ENCODE data around the gene PCAT7.
"Not testable (repeated sequence)": the region's sequence is repeated elsewhere in the genome, so short reads cannot be mapped to it uniquely, and the experiment has no call there.

The PCAT7 gene

DNA sequence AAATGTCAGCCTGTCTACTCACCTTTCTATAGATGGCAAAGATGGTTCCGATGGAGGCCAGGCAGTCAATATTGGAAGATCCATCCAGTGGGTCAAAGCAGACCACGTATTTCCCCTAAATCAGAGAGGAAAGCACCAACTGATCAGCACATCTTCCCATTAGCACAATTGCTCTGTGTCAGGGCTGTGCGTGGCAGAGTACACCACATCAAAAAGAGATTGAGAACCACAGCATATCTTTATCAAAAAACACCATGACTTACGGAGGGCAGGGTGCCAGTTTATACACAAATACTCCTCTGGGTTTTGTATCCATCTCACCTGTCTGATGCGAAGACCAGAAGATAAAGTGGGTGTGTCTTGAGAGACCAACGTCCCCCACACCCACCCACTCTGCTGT lies 29.7 kb downstream of the PCAT7 start:
- Histone ChIP-seq H2AFZ (ENCODE audit: low read depth) (no peak overlapping the region), H3K36me3 (ENCODE audit: insufficient read depth) (no peaks in the 10 kb centered on the region), H3K79me2 (ENCODE audit: insufficient read depth, low read depth) (no peaks in the 10 kb centered on the region), H3K4me2 (no peak overlapping the region), H3K4me1 (ENCODE audit: low read depth, poor library complexity, severe bottlenecking) (peaks cover 15% of the 10 kb centered on the region), H3K9ac (no peak overlapping the region), H3K27me3 (ENCODE audit: insufficient read depth, low read depth) (no peaks in the 10 kb centered on the region), H3K27ac (no peak overlapping the region), H3K4me3 (IDR thresholded peaks at IDR 0.05; ENCODE audit: insufficient read depth, low read depth, low read length) (no peak overlapping the region), H4K20me1 (ENCODE audit: insufficient read depth) (no peaks in the 10 kb centered on the region)
- TF ChIP-seq, protein P1, sequence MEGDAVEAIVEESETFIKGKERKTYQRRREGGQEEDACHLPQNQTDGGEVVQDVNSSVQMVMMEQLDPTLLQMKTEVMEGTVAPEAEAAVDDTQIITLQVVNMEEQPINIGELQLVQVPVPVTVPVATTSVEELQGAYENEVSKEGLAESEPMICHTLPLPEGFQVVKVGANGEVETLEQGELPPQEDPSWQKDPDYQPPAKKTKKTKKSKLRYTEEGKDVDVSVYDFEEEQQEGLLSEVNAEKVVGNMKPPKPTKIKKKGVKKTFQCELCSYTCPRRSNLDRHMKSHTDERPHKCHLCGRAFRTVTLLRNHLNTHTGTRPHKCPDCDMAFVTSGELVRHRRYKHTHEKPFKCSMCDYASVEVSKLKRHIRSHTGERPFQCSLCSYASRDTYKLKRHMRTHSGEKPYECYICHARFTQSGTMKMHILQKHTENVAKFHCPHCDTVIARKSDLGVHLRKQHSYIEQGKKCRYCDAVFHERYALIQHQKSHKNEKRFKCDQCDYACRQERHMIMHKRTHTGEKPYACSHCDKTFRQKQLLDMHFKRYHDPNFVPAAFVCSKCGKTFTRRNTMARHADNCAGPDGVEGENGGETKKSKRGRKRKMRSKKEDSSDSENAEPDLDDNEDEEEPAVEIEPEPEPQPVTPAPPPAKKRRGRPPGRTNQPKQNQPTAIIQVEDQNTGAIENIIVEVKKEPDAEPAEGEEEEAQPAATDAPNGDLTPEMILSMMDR (conservative IDR thresholded peaks at IDR 0.05; ENCODE audit: low read depth, low read length): no peak

DNA sequence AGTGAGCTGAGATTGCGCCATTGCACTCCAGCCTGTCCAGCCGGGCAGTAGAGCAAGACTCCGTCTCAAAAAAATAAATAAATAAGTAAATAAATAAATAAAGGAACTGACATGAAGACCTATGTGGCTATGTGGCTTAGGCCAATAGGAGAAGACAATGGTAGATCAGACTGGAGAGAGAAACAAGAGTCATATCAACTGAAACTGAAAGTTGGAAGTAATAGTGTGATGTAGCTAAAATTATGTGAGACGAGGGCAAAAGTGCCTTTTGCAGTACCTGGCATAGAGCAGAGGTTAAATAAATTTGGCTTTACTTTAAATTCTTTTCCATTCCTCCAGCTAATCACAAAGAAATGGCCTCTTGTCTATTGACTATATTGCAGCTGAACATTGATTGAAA lies 31.4 kb downstream of the PCAT7 start:
- Histone ChIP-seq H3K79me2 (ENCODE audit: insufficient read depth, low read depth) (no peaks in the 10 kb centered on the region), H3K4me3 (IDR thresholded peaks at IDR 0.05; ENCODE audit: insufficient read depth, low read depth, low read length) (no peak overlapping the region), H3K36me3 (ENCODE audit: insufficient read depth) (no peaks in the 10 kb centered on the region), H4K20me1 (ENCODE audit: insufficient read depth) (no peaks in the 10 kb centered on the region), H2AFZ (ENCODE audit: low read depth) (peak overlapping the region; percentile 85), H3K27ac (peak overlapping the region; percentile 69), H3K4me1 (ENCODE audit: low read depth, poor library complexity, severe bottlenecking) (peaks cover 15% of the 10 kb centered on the region), H3K4me2 (peak overlapping the region; percentile 90), H3K27me3 (ENCODE audit: insufficient read depth, low read depth) (no peaks in the 10 kb centered on the region), H3K9ac (peak overlapping the region; percentile 40)
- TF ChIP-seq, protein P1 (conservative IDR thresholded peaks at IDR 0.05; ENCODE audit: low read depth, low read length): no peak

DNA sequence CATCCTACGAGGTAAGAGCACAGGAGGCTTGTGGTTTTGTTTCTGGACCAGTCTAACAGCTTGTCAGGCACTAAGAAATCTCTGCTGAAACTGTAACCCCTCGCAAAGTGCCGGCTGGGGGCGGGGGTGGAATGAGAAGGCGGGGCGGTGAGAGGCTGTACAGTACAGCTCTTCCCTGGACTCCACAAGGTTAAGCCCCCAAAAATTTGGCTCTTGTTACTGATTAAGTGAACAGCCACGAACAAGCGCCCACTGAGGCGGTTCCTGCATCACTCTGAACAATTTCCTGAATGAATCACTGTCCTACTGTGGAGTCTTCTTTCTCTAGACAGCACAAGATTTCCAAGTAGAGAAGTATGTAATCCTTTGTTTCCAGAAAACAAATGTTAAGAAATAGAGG lies 31.9 kb downstream of the PCAT7 start:
- Histone ChIP-seq H3K4me2 (peak overlapping the region; percentile 90), H3K27me3 (ENCODE audit: insufficient read depth, low read depth) (no peaks in the 10 kb centered on the region), H3K4me1 (ENCODE audit: low read depth, poor library complexity, severe bottlenecking) (peaks cover 15% of the 10 kb centered on the region), H3K27ac (peak overlapping the region; percentile 69), H3K9ac (peak overlapping the region; percentile 40), H2AFZ (ENCODE audit: low read depth) (peak overlapping the region; percentile 85), H4K20me1 (ENCODE audit: insufficient read depth) (no peaks in the 10 kb centered on the region), H3K36me3 (ENCODE audit: insufficient read depth) (no peaks in the 10 kb centered on the region), H3K4me3 (IDR thresholded peaks at IDR 0.05; ENCODE audit: insufficient read depth, low read depth, low read length) (no peak overlapping the region), H3K79me2 (ENCODE audit: insufficient read depth, low read depth) (no peaks in the 10 kb centered on the region)
- TF ChIP-seq, protein P1 (conservative IDR thresholded peaks at IDR 0.05; ENCODE audit: low read depth, low read length): no peak

DNA sequence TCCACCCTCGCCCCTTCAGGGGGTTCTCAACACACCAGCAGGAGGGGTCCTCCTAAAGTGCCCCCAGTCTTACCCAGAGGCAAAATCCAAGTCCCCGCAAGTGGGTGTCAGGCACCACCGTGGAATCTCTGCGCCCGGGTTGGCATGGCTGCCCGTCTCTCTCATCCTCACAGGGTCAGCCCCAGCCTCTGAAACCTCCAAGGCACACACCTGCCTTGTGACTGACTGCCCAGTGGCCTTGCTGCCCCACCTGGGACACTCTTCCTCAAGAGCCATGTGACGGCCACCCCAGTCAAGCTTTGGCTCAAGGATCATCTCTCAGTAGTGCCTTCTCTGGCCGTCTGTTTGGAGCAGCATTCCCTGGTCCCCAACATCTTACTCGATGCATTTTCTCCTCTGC lies 33.8 kb downstream of the PCAT7 start:
- TF ChIP-seq, protein P1 (conservative IDR thresholded peaks at IDR 0.05; ENCODE audit: low read depth, low read length): no peak
- peaks cover 15% of the 10 kb centered on the region for H3K4me1 ChIP-seq (ENCODE audit: low read depth, poor library complexity, severe bottlenecking)

DNA sequence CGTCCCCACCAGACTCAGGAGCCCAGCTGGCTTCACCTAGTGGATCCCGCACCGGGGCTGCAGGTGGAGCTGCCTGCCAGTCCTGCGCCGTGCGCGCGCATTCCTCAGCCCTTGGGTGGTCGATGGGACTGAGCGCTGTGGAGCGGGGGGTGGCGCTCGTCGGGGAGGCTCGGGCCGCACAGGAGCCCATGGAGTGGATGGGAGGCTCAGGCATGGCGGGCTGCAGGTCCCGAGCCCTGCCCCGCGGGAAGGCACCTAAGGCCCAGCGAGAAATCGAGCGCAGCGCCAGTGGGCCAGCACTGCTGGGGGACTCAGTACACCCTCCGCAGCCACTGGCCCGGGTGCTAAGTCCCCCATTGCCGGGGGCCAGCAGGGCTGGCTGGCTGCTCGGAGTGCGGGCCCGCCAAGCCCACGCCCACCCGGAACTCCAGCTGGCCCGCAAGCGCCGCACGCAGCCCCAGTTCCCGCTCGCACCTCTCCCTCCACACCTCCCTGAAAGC lies 36.2 kb downstream of the PCAT7 start:
- not testable (repeated sequence) for H4K20me1 ChIP-seq (ENCODE audit: insufficient read depth); H2AFZ ChIP-seq (ENCODE audit: low read depth); H3K27me3 ChIP-seq (ENCODE audit: insufficient read depth, low read depth); H3K4me2 ChIP-seq; H3K27ac ChIP-seq; H3K79me2 ChIP-seq (ENCODE audit: insufficient read depth, low read depth); H3K36me3 ChIP-seq (ENCODE audit: insufficient read depth); H3K9ac ChIP-seq; H3K4me3 ChIP-seq (IDR thresholded peaks at IDR 0.05; ENCODE audit: insufficient read depth, low read depth, low read length)
- H3K4me1 ChIP-seq (ENCODE audit: low read depth, poor library complexity, severe bottlenecking): peaks cover 12% of the 10 kb centered on the region

More for the DNA sequence above, 33.8 kb downstream of the PCAT7 start:
- H3K4me2 ChIP-seq: no peak overlapping the region
- H3K4me3 ChIP-seq (IDR thresholded peaks at IDR 0.05; ENCODE audit: insufficient read depth, low read depth, low read length): no peak overlapping the region
- H3K36me3 ChIP-seq (ENCODE audit: insufficient read depth): no peaks in the 10 kb centered on the region
- H2AFZ ChIP-seq (ENCODE audit: low read depth): no peak overlapping the region
- H4K20me1 ChIP-seq (ENCODE audit: insufficient read depth): no peaks in the 10 kb centered on the region
- no peak overlapping the region for H3K9ac ChIP-seq
- no peaks in the 10 kb centered on the region for H3K79me2 ChIP-seq (ENCODE audit: insufficient read depth, low read depth)
- H3K27ac ChIP-seq: no peak overlapping the region
- no peaks in the 10 kb centered on the region for H3K27me3 ChIP-seq (ENCODE audit: insufficient read depth, low read depth)
